Measurements from ENCODE around the gene UGP2.

Gene UGP2

DNA sequence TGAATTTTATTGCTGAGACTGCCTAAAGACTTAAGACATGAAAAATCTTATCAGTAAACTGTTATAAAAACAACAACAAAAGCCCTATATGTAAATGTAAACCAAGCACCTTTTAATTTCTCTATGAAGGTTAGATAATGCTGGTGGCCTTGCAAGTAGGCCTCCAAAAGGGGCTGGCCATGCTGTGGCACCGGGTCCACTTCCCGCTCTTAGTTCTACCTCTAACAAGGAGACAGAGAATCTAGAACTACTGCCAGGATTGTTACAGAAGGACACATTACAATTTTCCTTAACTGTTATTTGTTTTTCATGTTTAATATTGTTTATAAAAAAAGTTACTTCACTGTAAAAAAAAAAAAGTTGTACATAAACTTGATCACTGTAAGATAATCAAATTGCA lies 49.0 kb downstream of the UGP2 start:
- TF ChIP-seq ZNF501 (tag by site-specific recombination; IDR thresholded peaks at IDR 0.05), result no peak
- TF ChIP-seq ZFP3 (tag by site-specific recombination; IDR thresholded peaks at IDR 0.05; ENCODE audit: low read depth), result no peak
- ChIA-PET POLR2A (no interaction called here), CTCF (interaction anchor here (1.8 kb wide), 1 partner anchor 9 kb away, joined by 14 read pairs; no protein-coding TSS in a partner anchor)
- peaks cover 22 to 78% of the 10 kb centered on the region in 2 experiments for H3K36me3 ChIP-seq (ENCODE audit: control insufficient read depth in 2 of 2, insufficient read depth in 1 of 2, low read length in 2 of 2)
- H3K4me3 ChIP-seq (ENCODE audit: low read depth, low read length), result no peak overlapping the region
- H3K27ac ChIP-seq (ENCODE audit: extremely low read depth, low read depth, low read length), result no peak overlapping the region
- H3K4me1 ChIP-seq (ENCODE audit: control insufficient read depth, insufficient read depth, low read length), result no peaks in the 10 kb centered on the region
- H3K9me3 ChIP-seq (ENCODE audit: control insufficient read depth, insufficient read depth, low read depth, low read length), result no peaks in the 10 kb centered on the region

DNA sequence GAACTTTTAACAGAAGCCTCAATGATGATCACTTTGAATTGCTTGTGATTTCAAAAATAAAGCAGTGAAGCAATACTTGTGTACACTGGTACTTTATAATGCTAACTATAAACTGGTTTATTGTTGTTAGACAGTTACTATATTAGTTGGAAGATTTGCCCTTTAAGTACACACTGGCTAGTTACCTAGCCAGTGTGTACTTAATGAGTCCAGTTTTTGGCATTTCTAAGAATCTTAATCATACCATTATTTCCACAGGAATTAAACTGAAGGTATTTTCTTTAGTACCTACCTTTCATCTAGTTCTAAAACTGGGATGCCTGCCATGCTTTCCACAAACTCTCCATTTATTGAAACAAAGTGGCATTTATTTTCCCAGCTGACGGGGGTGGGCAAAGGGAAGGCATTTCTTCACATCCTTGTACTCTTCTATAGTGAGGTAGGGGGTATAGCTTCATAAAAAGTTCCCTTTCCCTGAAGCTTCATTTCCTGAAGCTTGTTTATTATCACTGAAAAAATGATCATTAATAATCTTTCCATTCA lies 49.9 kb downstream of the UGP2 start:
- ChIA-PET POLR2A (no interaction called here), CTCF (interaction anchor here (0.8 to 1.5 kb wide), 3 partner anchors 192 to 200 kb away, joined by 3 to 6 read pairs (median 4); no protein-coding TSS in a partner anchor)
- TF ChIP-seq ZNF223 (tag by site-specific recombination; IDR thresholded peaks at IDR 0.05) (no peak), ZNF629 (tag by site-specific recombination; IDR thresholded peaks at IDR 0.05) (no peak), ZNF214 (tag by site-specific recombination; IDR thresholded peaks at IDR 0.05; ENCODE audit: borderline replicate concordance) (no peak), ZNF777 (tag by site-specific recombination; IDR thresholded peaks at IDR 0.05; ENCODE audit: borderline replicate concordance) (no peak), ZNF266 (tag by site-specific recombination; IDR thresholded peaks at IDR 0.05; ENCODE audit: low read depth) (no peak), ZSCAN23 (tag by site-specific recombination; IDR thresholded peaks at IDR 0.05) (no peak), ZBTB20 (tag by site-specific recombination; IDR thresholded peaks at IDR 0.05) (no peak), ZNF510 (tag by site-specific recombination; IDR thresholded peaks at IDR 0.05; ENCODE audit: insufficient replicate concordance) (no peak), ZNF664 (tag by site-specific recombination; IDR thresholded peaks at IDR 0.05) (no peak), ZNF155 (tag by site-specific recombination; IDR thresholded peaks at IDR 0.05) (no peak), ZNF169 (tag by site-specific recombination; IDR thresholded peaks at IDR 0.05) (no peak), KLF10 (tag by site-specific recombination; IDR thresholded peaks at IDR 0.05) (no peak), ZNF544 (tag by site-specific recombination; IDR thresholded peaks at IDR 0.05) (no peak), ZNF677 (tag by site-specific recombination; IDR thresholded peaks at IDR 0.05) (no peak)
- TF ChIP-seq, protein P1, sequence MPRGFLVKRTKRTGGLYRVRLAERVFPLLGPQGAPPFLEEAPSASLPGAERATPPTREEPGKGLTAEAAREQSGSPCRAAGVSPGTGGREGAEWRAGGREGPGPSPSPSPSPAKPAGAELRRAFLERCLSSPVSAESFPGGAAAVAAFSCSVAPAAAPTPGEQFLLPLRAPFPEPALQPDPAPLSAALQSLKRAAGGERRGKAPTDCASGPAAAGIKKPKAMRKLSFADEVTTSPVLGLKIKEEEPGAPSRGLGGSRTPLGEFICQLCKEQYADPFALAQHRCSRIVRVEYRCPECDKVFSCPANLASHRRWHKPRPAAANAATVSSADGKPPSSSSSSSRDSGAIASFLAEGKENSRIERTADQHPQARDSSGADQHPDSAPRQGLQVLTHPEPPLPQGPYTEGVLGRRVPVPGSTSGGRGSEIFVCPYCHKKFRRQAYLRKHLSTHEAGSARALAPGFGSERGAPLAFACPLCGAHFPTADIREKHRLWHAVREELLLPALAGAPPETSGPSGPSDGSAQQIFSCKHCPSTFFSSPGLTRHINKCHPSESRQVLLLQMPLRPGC (tag by site-specific recombination; IDR thresholded peaks at IDR 0.05), result no peak
- TF ChIP-seq, protein P2, sequence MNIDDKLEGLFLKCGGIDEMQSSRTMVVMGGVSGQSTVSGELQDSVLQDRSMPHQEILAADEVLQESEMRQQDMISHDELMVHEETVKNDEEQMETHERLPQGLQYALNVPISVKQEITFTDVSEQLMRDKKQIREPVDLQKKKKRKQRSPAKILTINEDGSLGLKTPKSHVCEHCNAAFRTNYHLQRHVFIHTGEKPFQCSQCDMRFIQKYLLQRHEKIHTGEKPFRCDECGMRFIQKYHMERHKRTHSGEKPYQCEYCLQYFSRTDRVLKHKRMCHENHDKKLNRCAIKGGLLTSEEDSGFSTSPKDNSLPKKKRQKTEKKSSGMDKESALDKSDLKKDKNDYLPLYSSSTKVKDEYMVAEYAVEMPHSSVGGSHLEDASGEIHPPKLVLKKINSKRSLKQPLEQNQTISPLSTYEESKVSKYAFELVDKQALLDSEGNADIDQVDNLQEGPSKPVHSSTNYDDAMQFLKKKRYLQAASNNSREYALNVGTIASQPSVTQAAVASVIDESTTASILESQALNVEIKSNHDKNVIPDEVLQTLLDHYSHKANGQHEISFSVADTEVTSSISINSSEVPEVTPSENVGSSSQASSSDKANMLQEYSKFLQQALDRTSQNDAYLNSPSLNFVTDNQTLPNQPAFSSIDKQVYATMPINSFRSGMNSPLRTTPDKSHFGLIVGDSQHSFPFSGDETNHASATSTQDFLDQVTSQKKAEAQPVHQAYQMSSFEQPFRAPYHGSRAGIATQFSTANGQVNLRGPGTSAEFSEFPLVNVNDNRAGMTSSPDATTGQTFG (tag by site-specific recombination; IDR thresholded peaks at IDR 0.05; ENCODE audit: borderline replicate concordance), result no peak
- TF ChIP-seq, protein P3, sequence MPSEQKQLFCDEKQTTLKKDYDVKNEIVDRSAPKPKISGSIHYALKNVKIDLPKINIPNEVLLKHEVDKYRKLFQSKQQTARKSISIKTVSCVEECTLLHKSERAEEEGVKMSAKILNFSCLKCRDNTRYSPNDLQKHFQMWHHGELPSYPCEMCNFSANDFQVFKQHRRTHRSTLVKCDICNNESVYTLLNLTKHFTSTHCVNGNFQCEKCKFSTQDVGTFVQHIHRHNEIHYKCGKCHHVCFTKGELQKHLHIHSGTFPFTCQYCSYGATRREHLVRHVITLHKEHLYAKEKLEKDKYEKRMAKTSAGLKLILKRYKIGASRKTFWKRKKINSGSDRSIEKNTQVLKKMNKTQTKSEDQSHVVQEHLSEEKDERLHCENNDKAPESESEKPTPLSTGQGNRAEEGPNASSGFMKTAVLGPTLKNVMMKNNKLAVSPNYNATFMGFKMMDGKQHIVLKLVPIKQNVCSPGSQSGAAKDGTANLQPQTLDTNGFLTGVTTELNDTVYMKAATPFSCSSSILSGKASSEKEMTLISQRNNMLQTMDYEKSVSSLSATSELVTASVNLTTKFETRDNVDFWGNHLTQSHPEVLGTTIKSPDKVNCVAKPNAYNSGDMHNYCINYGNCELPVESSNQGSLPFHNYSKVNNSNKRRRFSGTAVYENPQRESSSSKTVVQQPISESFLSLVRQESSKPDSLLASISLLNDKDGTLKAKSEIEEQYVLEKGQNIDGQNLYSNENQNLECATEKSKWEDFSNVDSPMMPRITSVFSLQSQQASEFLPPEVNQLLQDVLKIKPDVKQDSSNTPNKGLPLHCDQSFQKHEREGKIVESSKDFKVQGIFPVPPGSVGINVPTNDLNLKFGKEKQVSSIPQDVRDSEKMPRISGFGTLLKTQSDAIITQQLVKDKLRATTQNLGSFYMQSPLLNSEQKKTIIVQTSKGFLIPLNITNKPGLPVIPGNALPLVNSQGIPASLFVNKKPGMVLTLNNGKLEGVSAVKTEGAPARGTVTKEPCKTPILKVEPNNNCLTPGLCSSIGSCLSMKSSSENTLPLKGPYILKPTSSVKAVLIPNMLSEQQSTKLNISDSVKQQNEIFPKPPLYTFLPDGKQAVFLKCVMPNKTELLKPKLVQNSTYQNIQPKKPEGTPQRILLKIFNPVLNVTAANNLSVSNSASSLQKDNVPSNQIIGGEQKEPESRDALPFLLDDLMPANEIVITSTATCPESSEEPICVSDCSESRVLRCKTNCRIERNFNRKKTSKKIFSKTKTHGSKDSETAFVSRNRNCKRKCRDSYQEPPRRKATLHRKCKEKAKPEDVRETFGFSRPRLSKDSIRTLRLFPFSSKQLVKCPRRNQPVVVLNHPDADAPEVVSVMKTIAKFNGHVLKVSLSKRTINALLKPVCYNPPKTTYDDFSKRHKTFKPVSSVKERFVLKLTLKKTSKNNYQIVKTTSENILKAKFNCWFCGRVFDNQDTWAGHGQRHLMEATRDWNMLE (tag by site-specific recombination; conservative IDR thresholded peaks at IDR 0.05; ENCODE audit: low read depth), result no peak
- Histone ChIP-seq H3K36me3 (ENCODE audit: control insufficient read depth in 2 of 2, insufficient read depth in 1 of 2, low read length in 2 of 2) (peaks cover 18 to 76% of the 10 kb centered on the region in 2 experiments), H3K9me3 (ENCODE audit: control insufficient read depth, insufficient read depth, low read depth, low read length) (no peaks in the 10 kb centered on the region), H3K4me1 (ENCODE audit: control insufficient read depth, insufficient read depth, low read length) (no peaks in the 10 kb centered on the region), H3K27ac (ENCODE audit: extremely low read depth, low read depth, low read length) (no peak overlapping the region), H3K4me3 (ENCODE audit: low read depth, low read length) (no peak overlapping the region)
